A673 (cell line): ENCODE data around the gene PELI1.

Source experiments
- CTCF ChIP-seq: fragments of 300-800, 200-600 bp; sonication (generic); conservative IDR thresholded peaks from 2 replicates; pipeline ENCODE4 v1.5.1; 2017; ENCODE audit warnings: low read depth, mild to moderate bottlenecking, antibody characterized with exemption, low read length, moderate library complexity, mixed read lengths
- EZH2 ChIP-seq: fragments of 200-600 bp; sonication (generic); IDR thresholded peaks from 2 replicates; pipeline ENCODE4 v1.6.1; 2017; ENCODE audit warnings: borderline replicate concordance, low read depth, mild to moderate bottlenecking, mixed read lengths, antibody characterized with exemption, low read length; ENCODE audit not compliant: poor library complexity, severe bottlenecking

GRCh38 chr2:64130333-64130732 lies 13.9 kb downstream of the PELI1 start:
- TF ChIP-seq CTCF = no peak
- no peak for TF ChIP-seq EZH2
